ENCODE measurements around the gene EHD3.

EHD3 gene

GRCh38 chr2:31207790-31208189 is 26.2 kb upstream of the EHD3 start:
- TF ChIP-seq CTCF (IDR thresholded peaks at IDR 0.05; ENCODE audit: low read length, missing control alignments): no peak
- no peak for DNase-seq (ENCODE audit: low read depth)
- H3K4me3 ChIP-seq (replicated peaks; ENCODE audit: low read depth, low read length): no peak overlapping the region

- no peak for TF ChIP-seq CTCF (IDR thresholded peaks at IDR 0.05; ENCODE audit: low read length, missing control alignments)
- H3K4me3 ChIP-seq (replicated peaks; ENCODE audit: low read depth, low read length): no peak overlapping the region
- DNase-seq (ENCODE audit: low read depth): no peak
These were observed 25.7 kb upstream of the EHD3 start for GRCh38 chr2:31208240-31208639.

- TF ChIP-seq CTCF (IDR thresholded peaks at IDR 0.05; ENCODE audit: low read length, missing control alignments): no peak
- no peak overlapping the region for H3K4me3 ChIP-seq (replicated peaks; ENCODE audit: low read depth, low read length)
- peak; percentile 28 for DNase-seq (ENCODE audit: low read depth)
These were observed 21.0 kb upstream of the EHD3 start for GRCh38 chr2:31212659-31213600.

- no peak overlapping the region for H3K4me3 ChIP-seq (replicated peaks; ENCODE audit: low read depth, low read length)
- DNase-seq (ENCODE audit: low read depth): no peak
- no peak for TF ChIP-seq CTCF (IDR thresholded peaks at IDR 0.05; ENCODE audit: low read length, missing control alignments)
These were observed 20.1 kb upstream of the EHD3 start for GRCh38 chr2:31213601-31214443.

GRCh38 chr2:31214444-31214915 is 19.5 kb upstream of the EHD3 start:
- no peak overlapping the region for H3K4me3 ChIP-seq (replicated peaks; ENCODE audit: low read depth, low read length)
- TF ChIP-seq CTCF (IDR thresholded peaks at IDR 0.05; ENCODE audit: low read length, missing control alignments): no peak
- no peak for DNase-seq (ENCODE audit: low read depth)

- no peak for DNase-seq (ENCODE audit: low read depth)
- H3K4me3 ChIP-seq (replicated peaks; ENCODE audit: low read depth, low read length): no peak overlapping the region
- no peak for TF ChIP-seq CTCF (IDR thresholded peaks at IDR 0.05; ENCODE audit: low read length, missing control alignments)
These were observed 17.2 kb upstream of the EHD3 start for GRCh38 chr2:31216734-31217133.
